Hepatocyte (in vitro differentiated cells): Measurements from ENCODE around the gene ZNF205.

Source experiments
- CTCF ChIP-seq: fragments of 200-600 bp; sonication (generic); IDR thresholded peaks from 2 replicates; pipeline ENCODE4 v1.5.1; 2016; ENCODE audit warnings: antibody characterized with exemption, mild to moderate bottlenecking; ENCODE audit not compliant: poor library complexity
- EZH2 ChIP-seq: fragments of 200-600 bp; sonication (generic); IDR thresholded peaks from 2 replicates; pipeline ENCODE4 v1.6.1; 2016; ENCODE audit warnings: antibody characterized with exemption, mild to moderate bottlenecking, borderline replicate concordance

GRCh38 chr16:3089717-3090592 is 22.4 kb upstream of the ZNF205 start:
- TF ChIP-seq CTCF: no peak
- no peak for TF ChIP-seq EZH2
